GM18858 (cell line): ENCODE measurements around the gene SACM1L.

Experiments used
- ATAC-seq: cut with Tn5 transposase; IDR thresholded peaks from one replicate; pipeline ENCODE4 v1.9.1; 2021; ENCODE audit not compliant: unreplicated experiment

The SACM1L gene

GRCh38 chr3:45765266-45765851, 76.2 kb downstream of the SACM1L start:
- no peak for ATAC-seq

GRCh38 chr3:45765958-45766357, 76.8 kb downstream of the SACM1L start:
- no peak for ATAC-seq

GRCh38 chr3:45771166-45771775, 82.1 kb downstream of the SACM1L start:
- ATAC-seq, result no peak

DNA sequence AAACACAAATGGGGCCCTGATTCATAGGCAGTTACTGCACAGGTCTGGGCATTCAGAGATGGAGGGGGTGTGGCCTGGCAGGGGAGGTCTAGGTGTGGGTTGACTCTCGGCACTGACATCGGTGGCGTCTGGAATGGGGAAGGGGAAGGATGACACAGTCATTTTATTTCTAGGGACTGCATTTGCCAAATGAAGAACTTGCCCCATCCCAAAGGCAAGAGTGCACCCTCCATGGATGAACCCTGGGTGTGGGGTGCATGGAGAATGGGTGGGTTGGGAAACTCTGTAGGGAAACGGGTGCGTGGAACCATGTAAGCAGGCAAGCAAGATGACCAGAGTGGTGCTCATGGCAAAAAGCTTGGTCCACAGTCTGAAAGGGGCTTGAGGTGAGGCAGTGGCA, 82.6 kb downstream of the SACM1L start:
- no peak for ATAC-seq

DNA sequence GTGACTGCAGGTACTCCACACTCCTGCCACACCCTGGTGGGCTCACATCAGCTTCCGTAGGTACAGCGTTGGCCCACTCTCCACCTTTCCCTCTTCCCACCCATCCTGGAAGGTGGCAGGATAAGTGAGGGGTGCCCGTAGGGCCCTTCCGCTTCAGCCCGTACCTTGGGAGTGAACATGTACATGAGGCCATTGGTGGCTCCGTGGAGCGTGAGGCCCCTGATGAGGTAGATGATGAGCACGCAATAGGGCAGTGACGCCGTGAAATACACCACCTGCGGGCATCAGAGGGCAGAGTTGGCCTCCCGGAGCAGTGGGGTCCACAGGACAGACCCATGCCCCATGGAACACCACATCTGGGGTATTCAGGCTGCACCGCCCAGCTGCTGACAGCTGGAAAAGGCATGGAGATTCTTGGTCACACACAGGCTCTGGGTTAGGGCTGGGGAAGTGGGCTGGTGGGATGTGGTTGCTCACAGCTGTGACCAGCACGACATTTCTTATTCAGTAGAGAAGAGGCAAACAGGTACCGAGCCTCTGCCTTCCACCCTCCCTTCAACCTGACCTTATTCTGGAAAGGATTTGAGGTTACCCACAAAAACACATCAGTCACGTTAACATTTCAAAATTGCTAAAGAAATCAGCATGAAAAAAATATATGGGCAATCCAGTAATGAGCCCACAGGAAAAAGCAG, 83.3 kb downstream of the SACM1L start:
- no peak for ATAC-seq

DNA sequence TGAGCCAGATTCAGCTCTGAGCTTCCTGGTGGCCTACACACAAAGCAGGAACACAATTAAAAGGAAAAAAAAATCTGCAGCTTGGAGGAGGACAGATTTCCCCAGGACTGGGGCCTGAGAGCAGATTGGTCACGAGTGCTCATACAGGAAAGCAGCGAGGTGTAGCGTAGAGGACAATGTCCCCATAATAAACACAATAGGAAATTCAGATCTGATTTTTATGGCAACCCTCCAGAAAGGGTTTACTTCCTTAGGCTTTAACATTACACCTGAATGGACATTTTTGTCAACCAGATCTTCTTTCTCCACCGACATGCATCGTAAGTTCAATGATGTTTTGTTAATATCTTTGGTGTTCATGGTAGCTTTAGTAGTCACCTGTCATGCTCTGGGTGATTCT, 83.9 kb downstream of the SACM1L start:
- no peak for ATAC-seq

DNA sequence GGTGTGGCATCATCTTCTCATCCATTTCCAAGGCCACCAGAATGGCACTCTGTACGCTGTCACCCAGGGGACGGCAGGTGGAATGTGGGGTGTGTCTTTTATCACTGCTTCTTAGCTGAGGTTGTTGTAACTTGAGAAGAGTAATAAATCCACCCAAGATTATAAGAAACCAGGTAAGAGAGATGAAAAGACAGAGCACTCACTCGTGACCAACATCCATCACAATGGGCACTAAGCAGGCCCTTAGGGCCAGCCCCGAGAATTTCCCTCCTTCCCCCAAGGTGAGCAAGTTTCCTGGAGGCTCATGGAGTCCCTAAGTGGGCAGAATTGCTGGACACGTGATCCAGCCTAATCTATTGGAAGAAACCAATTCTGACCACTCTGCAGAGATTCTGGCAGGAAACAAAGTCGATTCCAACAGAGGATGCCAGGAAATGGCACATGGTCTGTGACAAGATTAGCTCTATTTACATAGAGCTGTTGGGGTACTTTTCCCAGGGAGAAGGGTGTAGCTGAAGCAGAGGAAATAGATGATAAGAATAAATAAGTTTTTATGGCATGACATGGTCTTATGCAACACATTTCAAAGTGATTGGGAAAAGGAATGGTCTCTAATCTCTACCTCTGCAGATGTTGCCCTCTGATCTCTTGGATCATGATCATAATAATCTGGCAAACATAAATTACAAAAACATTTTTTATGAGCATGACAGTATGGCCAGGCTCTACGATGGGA, 84.7 kb downstream of the SACM1L start:
- no peak for ATAC-seq

GRCh38 chr3:45774581-45775521, 85.7 kb downstream of the SACM1L start:
- ATAC-seq, result no peak

GRCh38 chr3:45775571-45776300, 86.5 kb downstream of the SACM1L start:
- ATAC-seq, result no peak

- no peak for ATAC-seq
These were observed 87.1 kb downstream of the SACM1L start for GRCh38 chr3:45776301-45776595.

GRCh38 chr3:45776611-45777010, 87.4 kb downstream of the SACM1L start:
- no peak for ATAC-seq

- ATAC-seq, result no peak
These were observed 88.0 kb downstream of the SACM1L start for GRCh38 chr3:45777111-45777745.

DNA sequence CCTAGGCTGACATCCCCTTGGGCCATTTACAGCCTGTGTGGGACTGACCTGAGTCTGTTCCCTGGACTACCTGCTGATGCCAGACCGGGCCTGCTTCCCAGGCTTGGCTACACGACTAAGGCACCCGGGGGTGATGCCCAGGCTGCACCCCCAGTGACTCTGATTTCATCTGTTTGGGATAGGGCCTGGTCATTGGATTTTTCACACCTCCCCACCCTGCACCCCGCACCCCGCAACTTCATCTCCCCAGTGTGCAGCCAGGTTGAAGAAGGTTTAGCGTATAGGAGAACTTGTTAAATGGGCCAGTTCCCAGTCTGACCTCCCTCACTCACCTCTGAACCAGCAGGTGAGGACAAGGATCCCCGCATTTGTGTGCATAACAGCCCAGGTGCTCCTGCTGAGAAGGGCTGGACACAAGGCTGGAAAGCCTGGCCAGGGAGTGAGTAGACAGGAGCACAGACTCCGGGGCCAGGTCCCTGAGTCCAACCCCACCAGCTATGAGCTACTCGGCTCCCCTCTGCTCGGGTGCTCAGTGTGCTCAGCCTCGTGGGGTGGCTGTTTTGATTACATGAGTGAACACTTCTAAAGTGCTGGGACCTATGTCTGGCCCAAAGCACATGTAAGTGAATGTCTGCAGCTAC, 88.7 kb downstream of the SACM1L start:
- no peak for ATAC-seq

DNA sequence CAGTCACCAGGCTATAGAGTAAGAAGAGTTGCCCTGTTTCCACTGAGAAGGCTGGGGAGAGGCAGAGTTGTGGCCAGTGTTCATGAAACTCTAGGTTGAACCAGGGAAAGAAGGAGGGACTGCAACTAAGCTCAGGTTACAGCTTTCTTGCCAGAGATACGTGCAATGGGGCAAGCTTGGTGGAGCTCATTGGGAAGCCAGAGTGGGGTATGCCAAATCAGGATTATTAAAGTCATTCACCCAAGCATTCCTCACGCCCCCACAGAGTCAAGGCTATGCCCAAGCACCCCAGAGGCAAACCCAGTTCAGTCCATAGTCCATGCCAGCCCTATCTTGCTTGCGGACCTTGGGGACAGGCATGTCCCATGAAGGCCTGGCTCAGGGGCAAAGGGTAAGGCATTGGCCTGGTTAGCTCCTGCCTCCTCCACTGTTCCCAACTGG, 89.6 kb downstream of the SACM1L start:
- no peak for ATAC-seq

DNA sequence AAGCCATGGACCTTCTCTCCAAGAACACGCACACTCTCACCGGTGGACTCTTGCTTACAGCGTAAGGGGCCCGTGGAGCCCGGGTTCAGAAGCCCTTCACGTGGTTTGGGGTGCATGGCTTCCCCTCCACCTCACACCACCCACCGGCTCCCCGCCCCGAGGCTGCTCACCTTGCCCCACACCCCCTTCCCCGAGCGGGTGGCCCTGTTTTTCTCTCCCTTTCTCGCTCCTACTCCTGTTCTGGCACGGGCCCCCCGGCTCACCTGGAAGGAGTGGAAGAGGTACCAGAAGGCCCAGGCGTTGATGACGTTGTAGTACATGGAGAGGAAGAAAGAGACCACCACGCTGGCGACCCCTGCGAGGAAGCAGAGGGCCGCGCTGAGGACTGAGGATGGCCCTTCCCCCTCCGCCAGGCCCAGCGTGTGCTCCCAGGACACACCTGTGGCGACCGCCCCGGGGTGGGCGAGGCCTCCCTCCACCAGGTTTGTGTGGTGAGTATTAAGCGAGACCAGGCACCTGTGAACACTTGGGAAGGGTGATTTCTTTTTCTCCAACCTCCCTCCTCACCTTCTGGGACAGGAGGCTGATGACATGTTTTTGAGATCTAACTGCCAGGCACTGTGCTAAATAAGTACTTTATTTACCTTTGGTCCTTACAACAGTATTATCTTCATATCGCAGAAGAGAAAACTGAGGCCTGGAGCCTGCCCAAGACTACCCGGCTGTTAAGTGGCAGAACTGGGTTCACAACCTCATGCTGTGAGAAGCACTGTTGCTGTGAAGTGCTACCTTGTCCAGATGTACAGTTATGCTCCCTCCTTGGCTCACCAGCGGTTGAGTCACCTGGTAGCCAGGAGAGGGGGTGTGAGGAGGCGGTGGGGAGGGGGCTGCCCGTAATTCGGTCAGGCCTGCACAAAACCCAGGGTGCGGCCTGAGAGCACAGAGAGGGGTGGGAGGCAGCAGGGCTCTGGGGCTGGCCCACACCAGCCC, 90.8 kb downstream of the SACM1L start:
- ATAC-seq, result no peak

- ATAC-seq, result no peak
These were observed 92.1 kb downstream of the SACM1L start for GRCh38 chr3:45781271-45781670.

DNA sequence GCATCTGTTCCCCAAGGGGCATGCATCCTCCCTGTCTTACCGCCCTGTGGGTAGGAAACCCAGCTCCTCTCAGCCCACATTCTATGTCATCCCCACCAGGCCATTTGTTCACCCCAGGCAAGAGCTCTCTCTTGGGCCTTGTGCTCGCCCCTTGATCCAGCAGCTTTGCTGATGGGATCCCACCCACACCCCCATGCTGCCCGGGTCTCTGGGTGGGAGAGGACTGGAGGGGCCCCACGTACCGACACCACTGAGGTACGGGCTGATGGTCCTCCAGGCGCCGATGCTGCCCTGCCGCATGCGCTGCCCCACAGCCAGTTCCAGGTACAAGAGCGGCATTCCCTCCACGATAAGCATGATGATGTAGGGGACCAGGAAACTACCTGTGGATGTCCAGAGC, 92.6 kb downstream of the SACM1L start:
- no peak for ATAC-seq

- no peak for ATAC-seq
These were observed 93.2 kb downstream of the SACM1L start for GRCh38 chr3:45782381-45782780.
